OCI-M1 (cell line): ENCODE results near the gene RPS15A.

Experiments used
- DNase-seq: peaks from one replicate; lab custom pipeline; 2025; lab: John Stamatoyannopoulos, UW

RPS15A gene

GRCh38 chr16:18789850-18790706 lies at the start of gene RPS15A:
Gene RPS15A, minus strand, starts transcription at chr16:18790334. Its CDS starts 1,221 bp downstream, at chr16:18789113.
- peak; percentile 97 for DNase-seq

GRCh38 chr16:18839555-18839954 lies 49.4 kb upstream of the RPS15A start:
- DNase-seq: no peak

GRCh38 chr16:18836702-18837101 lies 46.6 kb upstream of the RPS15A start:
- DNase-seq: no peak

- no peak for DNase-seq
Observed at GRCh38 chr16:18834864-18835263, 44.7 kb upstream of the RPS15A start.

- DNase-seq: no peak
Observed at GRCh38 chr16:18833707-18834505, 43.8 kb upstream of the RPS15A start.

GRCh38 chr16:18832613-18833012 lies 42.5 kb upstream of the RPS15A start:
- DNase-seq: no peak

GRCh38 chr16:18832006-18832405 lies 41.9 kb upstream of the RPS15A start:
- no peak for DNase-seq

GRCh38 chr16:18829251-18829650 lies 39.1 kb upstream of the RPS15A start:
- no peak for DNase-seq

- DNase-seq: peak; percentile 81
Observed at GRCh38 chr16:18827890-18828289, 37.8 kb upstream of the RPS15A start.

- no peak for DNase-seq
Observed at GRCh38 chr16:18816286-18816685, 26.2 kb upstream of the RPS15A start.

- DNase-seq: no peak
Observed at GRCh38 chr16:18811925-18812324, 21.8 kb upstream of the RPS15A start.

GRCh38 chr16:18809165-18809564 lies 19.0 kb upstream of the RPS15A start:
- no peak for DNase-seq

GRCh38 chr16:18805257-18805773 lies 15.2 kb upstream of the RPS15A start:
- peak; percentile 17 for DNase-seq

- DNase-seq: no peak
Observed at GRCh38 chr16:18804540-18804939, 14.4 kb upstream of the RPS15A start.

- DNase-seq: peak; percentile 38
Observed at GRCh38 chr16:18803569-18804462, 13.7 kb upstream of the RPS15A start.

GRCh38 chr16:18802767-18803343 lies 12.7 kb upstream of the RPS15A start:
- no peak for DNase-seq

GRCh38 chr16:18801145-18801972 lies 11.2 kb upstream of the RPS15A start, which contains the start of gene ARL6IP1:
Gene ARL6IP1, minus strand, starts transcription at chr16:18801549. Its CDS starts 83 bp downstream, at chr16:18801466.
- DNase-seq: peak; percentile 99

GRCh38 chr16:18800775-18801144 lies 10.6 kb upstream of the RPS15A start:
- no peak for DNase-seq

GRCh38 chr16:18800293-18800692 lies 10.2 kb upstream of the RPS15A start:
- DNase-seq: peak; percentile 31

- no peak for DNase-seq
Observed at GRCh38 chr16:18799500-18799899, 9.4 kb upstream of the RPS15A start.
